ENCODE results near the gene FYB1.

DNA sequence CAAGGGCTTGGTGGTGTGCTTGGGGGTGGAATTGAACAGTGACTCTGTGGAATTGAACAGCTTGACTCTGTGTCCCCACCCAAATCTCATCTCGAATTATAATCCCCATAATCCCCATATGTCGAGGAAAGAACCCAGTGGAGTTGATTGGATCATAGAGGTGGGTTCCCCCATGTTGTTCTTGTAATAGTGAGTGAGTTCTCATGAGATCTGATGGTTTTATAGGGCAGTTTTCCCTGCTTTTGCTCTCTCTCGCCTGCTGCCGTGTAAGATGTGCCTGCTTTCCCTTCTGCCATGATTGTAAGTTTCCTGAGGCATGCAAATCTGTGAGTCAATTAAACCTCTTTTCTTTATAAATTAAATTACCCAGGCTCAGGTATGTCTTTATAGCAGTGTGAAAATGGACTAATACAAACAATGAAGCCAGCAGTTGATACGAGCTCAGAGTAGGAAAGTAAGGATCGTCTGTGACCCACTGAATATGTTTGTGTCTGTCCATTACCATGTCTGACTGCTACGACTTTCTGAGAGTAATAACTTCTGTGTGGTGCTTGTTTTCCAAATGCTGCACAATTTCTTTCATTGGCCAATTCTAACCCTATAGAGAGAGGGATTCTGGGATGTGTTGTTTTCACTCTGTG lies 127.3 kb downstream of the FYB1 start:
- TF ChIP-seq ZNF8 (CRISPR knock-in tag; IDR thresholded peaks at IDR 0.05) (no peak), ZFP3 (CRISPR knock-in tag; IDR thresholded peaks at IDR 0.05) (no peak), ZNF70 (CRISPR knock-in tag; IDR thresholded peaks at IDR 0.05) (no peak), SNAI2 (CRISPR knock-in tag; IDR thresholded peaks at IDR 0.05) (no peak), ZC3H10 (CRISPR knock-in tag; IDR thresholded peaks at IDR 0.05) (no peak), RARB (CRISPR knock-in tag; IDR thresholded peaks at IDR 0.05) (no peak), ESRRG (CRISPR knock-in tag; IDR thresholded peaks at IDR 0.05) (no peak), ZFP30 (CRISPR knock-in tag; IDR thresholded peaks at IDR 0.05) (no peak), ARNTL (CRISPR knock-in tag; IDR thresholded peaks at IDR 0.05; ENCODE audit: borderline replicate concordance, low read depth) (no peak)
- TF ChIP-seq, protein P1, sequence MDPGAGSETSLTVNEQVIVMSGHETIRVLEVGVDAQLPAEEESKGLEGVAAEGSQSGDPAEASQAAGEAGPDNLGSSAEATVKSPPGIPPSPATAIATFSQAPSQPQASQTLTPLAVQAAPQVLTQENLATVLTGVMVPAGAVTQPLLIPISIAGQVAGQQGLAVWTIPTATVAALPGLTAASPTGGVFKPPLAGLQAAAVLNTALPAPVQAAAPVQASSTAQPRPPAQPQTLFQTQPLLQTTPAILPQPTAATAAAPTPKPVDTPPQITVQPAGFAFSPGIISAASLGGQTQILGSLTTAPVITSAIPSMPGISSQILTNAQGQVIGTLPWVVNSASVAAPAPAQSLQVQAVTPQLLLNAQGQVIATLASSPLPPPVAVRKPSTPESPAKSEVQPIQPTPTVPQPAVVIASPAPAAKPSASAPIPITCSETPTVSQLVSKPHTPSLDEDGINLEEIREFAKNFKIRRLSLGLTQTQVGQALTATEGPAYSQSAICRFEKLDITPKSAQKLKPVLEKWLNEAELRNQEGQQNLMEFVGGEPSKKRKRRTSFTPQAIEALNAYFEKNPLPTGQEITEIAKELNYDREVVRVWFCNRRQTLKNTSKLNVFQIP (CRISPR knock-in tag; IDR thresholded peaks at IDR 0.05; ENCODE audit: borderline replicate concordance, low read depth), result no peak
- TF ChIP-seq, protein P2, sequence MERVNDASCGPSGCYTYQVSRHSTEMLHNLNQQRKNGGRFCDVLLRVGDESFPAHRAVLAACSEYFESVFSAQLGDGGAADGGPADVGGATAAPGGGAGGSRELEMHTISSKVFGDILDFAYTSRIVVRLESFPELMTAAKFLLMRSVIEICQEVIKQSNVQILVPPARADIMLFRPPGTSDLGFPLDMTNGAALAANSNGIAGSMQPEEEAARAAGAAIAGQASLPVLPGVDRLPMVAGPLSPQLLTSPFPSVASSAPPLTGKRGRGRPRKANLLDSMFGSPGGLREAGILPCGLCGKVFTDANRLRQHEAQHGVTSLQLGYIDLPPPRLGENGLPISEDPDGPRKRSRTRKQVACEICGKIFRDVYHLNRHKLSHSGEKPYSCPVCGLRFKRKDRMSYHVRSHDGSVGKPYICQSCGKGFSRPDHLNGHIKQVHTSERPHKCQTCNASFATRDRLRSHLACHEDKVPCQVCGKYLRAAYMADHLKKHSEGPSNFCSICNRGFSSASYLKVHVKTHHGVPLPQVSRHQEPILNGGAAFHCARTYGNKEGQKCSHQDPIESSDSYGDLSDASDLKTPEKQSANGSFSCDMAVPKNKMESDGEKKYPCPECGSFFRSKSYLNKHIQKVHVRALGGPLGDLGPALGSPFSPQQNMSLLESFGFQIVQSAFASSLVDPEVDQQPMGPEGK (CRISPR knock-in tag; IDR thresholded peaks at IDR 0.05; ENCODE audit: borderline replicate concordance), result no peak
